ENCODE data around the gene ASAP2.

Gene ASAP2

DNA sequence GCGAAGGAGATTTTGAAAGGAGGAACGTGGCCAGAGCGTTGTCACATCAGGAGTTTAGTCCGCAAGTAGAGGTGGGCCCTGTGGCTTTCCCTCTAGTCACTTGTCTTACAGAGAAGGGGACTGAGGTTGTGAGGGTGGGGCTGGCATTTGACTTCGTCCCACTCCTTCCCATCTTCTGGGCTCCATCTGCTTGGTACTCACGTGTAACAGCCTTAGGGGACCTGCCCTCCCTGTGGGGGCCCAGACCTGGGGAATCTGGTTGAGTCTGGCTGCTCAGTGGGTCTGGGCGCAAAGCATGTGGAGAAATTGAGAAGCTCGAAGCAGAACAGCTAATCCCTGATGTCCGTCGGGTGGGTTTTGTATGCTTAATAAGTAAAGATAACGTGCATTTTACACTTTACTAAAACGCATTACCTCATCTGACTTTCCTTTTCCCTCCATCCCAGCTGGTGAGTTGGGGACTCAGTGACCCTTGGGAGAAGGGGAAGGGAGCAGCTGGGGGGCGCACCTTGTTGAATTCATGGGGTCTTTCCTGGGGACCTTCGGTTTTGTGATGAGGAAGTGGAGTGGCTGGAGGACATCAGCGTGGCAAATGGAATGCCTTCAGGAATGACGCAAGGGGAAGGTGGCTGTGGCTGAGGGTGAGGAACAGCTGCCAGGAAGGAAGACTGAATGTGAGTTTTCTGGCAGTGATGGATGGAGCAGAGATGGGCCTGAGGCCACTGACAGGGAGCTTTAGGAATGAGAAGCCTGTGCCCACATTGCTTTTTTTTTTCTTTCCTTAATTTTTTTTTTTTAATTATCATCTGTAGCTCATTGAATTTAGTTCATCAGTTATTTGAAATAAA is 44.8 kb downstream of the ASAP2 start:
- DNase-seq (ENCODE audit: insufficient read length, low spot score), result no peak
- FAIRE-seq, result no peak
- no peak for TF ChIP-seq SPI1 (IDR thresholded peaks at IDR 0.05; ENCODE audit: low read depth, low read length)
- TF ChIP-seq POLR2AphosphoS5 (IDR thresholded peaks at IDR 0.05; ENCODE audit: low read depth, low read length), result no peak
- no peak for TF ChIP-seq TAF1 (IDR thresholded peaks at IDR 0.05; ENCODE audit: low read depth, low read length)
- no peak for TF ChIP-seq PAX5 (IDR thresholded peaks at IDR 0.05; ENCODE audit: insufficient read depth, low read length, severe bottlenecking)
- TF ChIP-seq POLR2A (IDR thresholded peaks at IDR 0.05; ENCODE audit: low read depth, low read length), result no peak
- no peak for TF ChIP-seq POU2F2 (IDR thresholded peaks at IDR 0.05; ENCODE audit: low read depth, low read length)

DNA sequence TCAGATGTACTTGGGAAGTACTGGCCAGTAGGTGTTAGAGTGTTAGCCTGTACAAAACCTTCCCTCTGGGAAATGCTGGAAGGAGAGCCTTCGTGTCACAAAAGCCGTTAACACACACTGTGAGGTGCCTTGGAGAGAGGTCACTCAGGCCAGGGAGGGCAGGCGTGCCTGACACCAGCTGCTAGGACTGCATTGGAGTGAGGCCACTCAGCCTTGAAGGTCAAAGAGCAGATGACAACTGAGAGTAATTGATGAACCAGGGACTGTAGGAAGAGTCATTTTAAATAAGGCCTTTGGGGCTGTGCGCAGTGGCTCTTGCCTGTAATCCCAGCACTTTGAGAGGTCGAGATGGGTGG is 45.4 kb downstream of the ASAP2 start:
- no peak for FAIRE-seq

DNA sequence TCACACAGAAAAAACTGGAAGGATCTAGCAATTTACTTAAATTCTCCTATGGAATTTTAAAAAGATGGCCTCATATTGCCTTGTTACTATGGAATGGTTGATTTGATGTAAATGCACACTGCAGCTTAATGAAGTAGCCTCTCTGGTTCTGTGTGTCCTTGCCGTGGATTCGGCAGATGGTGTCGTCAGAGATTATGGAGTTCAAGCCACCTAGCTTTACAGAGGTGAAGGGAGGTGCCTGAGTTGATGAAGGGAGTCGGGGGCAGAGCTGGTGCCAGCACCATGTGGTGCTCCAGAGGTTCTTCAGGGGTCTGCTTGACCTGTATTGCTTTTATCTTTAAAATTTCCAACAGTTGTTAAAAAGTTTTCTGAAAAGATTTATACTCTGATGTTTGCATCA is 48.8 kb downstream of the ASAP2 start:
- no peak for DNase-seq (ENCODE audit: insufficient read length, low spot score)
- FAIRE-seq, result no peak
- no peak for TF ChIP-seq PAX5 (IDR thresholded peaks at IDR 0.05; ENCODE audit: insufficient read depth, low read length, severe bottlenecking)
- TF ChIP-seq POLR2A (IDR thresholded peaks at IDR 0.05; ENCODE audit: low read depth, low read length), result no peak
- TF ChIP-seq POLR2AphosphoS5 (IDR thresholded peaks at IDR 0.05; ENCODE audit: low read depth, low read length), result no peak
- no peak for TF ChIP-seq TAF1 (IDR thresholded peaks at IDR 0.05; ENCODE audit: low read depth, low read length)
- TF ChIP-seq POU2F2 (IDR thresholded peaks at IDR 0.05; ENCODE audit: low read depth, low read length), result no peak
- no peak for TF ChIP-seq SPI1 (IDR thresholded peaks at IDR 0.05; ENCODE audit: low read depth, low read length)

More for the DNA sequence above, 45.4 kb downstream of the ASAP2 start:
- TF ChIP-seq TAF1 (IDR thresholded peaks at IDR 0.05; ENCODE audit: low read depth, low read length) (no peak), POU2F2 (IDR thresholded peaks at IDR 0.05; ENCODE audit: low read depth, low read length) (no peak), POLR2AphosphoS5 (IDR thresholded peaks at IDR 0.05; ENCODE audit: low read depth, low read length) (no peak), SPI1 (IDR thresholded peaks at IDR 0.05; ENCODE audit: low read depth, low read length) (no peak), POLR2A (IDR thresholded peaks at IDR 0.05; ENCODE audit: low read depth, low read length) (no peak), PAX5 (IDR thresholded peaks at IDR 0.05; ENCODE audit: insufficient read depth, low read length, severe bottlenecking) (no peak)
- DNase-seq (ENCODE audit: insufficient read length, low spot score), result no peak

DNA sequence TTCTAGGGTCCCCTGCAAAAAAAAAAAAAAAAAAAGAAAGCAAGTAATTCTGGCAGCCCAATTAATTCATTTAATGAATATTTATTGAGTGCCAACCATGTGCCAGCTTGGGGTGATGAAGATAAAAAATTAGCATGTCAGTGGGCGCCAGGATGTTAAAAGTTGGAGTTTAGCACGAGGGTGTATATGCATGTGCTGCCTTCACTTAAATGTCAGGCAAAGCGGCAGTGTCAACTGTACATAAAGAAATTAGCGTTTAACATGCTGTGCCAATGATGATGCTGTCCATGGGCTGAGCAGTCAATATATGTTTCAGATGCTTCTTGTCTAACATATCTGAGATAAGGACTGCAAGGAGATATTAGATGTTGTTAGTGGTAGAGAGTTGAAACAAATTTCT is 49.5 kb downstream of the ASAP2 start:
- FAIRE-seq (no peak), DNase-seq (ENCODE audit: insufficient read length, low spot score) (no peak)
- TF ChIP-seq SPI1 (IDR thresholded peaks at IDR 0.05; ENCODE audit: low read depth, low read length), result no peak

DNA sequence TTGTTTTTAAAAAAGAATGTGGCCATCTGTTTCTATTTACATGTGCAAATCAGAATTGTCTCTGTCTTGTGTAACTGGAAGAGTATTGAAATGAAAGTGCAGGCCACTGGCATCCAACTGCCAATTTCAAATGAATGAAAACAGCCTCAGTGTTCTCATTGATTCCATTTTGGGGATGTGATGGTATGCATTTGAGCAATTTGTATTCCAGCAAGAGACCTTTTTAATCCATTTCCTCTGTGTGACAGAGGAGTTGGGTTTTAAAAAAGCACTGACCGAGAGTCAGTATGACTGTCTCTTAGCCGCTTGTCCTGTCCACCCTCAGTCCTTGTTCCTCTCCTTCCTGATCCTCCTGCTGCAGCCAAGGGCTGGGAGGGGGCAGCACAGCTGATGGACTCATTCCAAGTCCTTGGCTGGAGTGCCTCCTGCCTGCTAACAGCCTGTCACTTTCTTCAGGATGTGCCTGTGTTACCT is 50.0 kb downstream of the ASAP2 start:
- FAIRE-seq, result no peak
- no peak for DNase-seq (ENCODE audit: insufficient read length, low spot score)
- no peak for TF ChIP-seq POU2F2 (IDR thresholded peaks at IDR 0.05; ENCODE audit: low read depth, low read length)
- no peak for TF ChIP-seq SPI1 (IDR thresholded peaks at IDR 0.05; ENCODE audit: low read depth, low read length)
- TF ChIP-seq POLR2AphosphoS5 (IDR thresholded peaks at IDR 0.05; ENCODE audit: low read depth, low read length), result no peak
- no peak for TF ChIP-seq POLR2A (IDR thresholded peaks at IDR 0.05; ENCODE audit: low read depth, low read length)
- TF ChIP-seq TAF1 (IDR thresholded peaks at IDR 0.05; ENCODE audit: low read depth, low read length), result no peak
- no peak for TF ChIP-seq PAX5 (IDR thresholded peaks at IDR 0.05; ENCODE audit: insufficient read depth, low read length, severe bottlenecking)

DNA sequence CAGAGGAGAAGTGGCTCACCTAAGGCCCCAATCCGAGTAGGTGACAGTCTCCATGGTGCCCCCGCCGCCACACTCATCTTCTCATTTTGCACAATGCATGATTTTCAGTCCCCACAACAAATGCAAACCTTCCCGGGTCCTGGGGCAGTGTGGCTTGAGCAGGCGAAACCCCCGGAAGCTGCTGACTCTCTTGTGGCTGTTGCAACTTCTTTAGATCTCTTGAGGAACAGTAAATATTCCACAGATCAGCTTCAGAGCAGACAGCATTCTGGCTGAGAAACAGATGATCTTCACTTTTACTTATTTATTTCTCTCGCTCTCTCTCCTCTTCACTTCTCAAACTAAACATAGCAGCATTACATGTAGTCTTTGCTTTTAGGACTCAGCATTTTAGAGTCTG is 51.9 kb downstream of the ASAP2 start:
- DNase-seq (ENCODE audit: insufficient read length, low spot score) (no peak), FAIRE-seq (no peak)
- TF ChIP-seq TAF1 (IDR thresholded peaks at IDR 0.05; ENCODE audit: low read depth, low read length) (no peak), POU2F2 (IDR thresholded peaks at IDR 0.05; ENCODE audit: low read depth, low read length) (no peak), POLR2A (IDR thresholded peaks at IDR 0.05; ENCODE audit: low read depth, low read length) (no peak), SPI1 (IDR thresholded peaks at IDR 0.05; ENCODE audit: low read depth, low read length) (no peak), POLR2AphosphoS5 (IDR thresholded peaks at IDR 0.05; ENCODE audit: low read depth, low read length) (no peak)

DNA sequence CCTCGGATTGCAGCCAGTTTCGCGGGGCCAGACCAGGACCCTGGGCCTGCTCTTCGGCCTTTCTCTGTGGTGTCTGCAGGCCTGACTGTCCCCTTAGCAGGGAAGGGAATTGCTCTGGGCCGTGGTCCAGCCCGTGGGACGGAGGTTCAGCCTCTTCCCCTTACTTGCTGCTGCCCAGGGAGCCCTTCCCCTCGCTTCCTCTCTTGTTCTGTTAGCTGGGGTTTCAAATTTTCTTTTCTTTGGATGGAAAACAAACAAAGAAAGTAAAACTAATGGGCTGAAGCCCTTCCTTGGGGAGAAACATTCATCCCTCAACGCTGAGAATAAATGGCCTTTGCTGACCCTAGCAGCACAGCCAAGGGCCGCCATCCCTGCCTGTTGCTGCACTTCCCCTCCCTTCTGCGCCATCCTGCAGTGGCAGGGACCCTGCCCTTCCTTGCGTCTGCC is 52.4 kb downstream of the ASAP2 start:
- FAIRE-seq (no peak), DNase-seq (ENCODE audit: insufficient read length, low spot score) (no peak)
- no peak for TF ChIP-seq POU2F2 (IDR thresholded peaks at IDR 0.05; ENCODE audit: low read depth, low read length)
- TF ChIP-seq TAF1 (IDR thresholded peaks at IDR 0.05; ENCODE audit: low read depth, low read length), result no peak
- TF ChIP-seq POLR2A (IDR thresholded peaks at IDR 0.05; ENCODE audit: low read depth, low read length), result no peak
- no peak for TF ChIP-seq PAX5 (IDR thresholded peaks at IDR 0.05; ENCODE audit: insufficient read depth, low read length, severe bottlenecking)
- no peak for TF ChIP-seq POLR2AphosphoS5 (IDR thresholded peaks at IDR 0.05; ENCODE audit: low read depth, low read length)
- TF ChIP-seq SPI1 (IDR thresholded peaks at IDR 0.05; ENCODE audit: low read depth, low read length), result no peak

DNA sequence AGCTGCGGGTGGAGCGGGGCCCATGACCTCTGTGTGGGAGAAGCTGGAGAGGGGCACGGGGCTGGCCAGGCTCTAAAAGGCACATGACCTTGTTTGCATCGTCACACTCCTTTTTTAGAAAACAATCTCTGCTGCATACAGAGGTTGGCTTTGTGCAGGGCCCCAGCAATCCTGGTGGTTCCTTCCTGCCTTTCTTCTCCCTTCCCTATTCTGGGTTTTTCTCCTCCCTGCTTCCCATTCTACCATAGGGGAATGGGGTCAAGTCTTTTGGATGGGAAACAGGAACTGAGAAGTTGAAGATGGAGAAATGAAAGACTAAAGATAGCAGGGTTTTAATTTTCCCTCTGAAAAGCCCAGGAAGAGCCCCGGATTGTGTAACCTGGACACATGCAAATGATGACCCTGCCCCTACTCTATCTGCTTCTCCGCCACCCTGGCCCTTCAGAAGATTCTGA is 53.9 kb downstream of the ASAP2 start:
- TF ChIP-seq POLR2A (IDR thresholded peaks at IDR 0.05; ENCODE audit: low read depth, low read length) (no peak), TAF1 (IDR thresholded peaks at IDR 0.05; ENCODE audit: low read depth, low read length) (no peak), PAX5 (IDR thresholded peaks at IDR 0.05; ENCODE audit: insufficient read depth, low read length, severe bottlenecking) (no peak), POU2F2 (IDR thresholded peaks at IDR 0.05; ENCODE audit: low read depth, low read length) (no peak), POLR2AphosphoS5 (IDR thresholded peaks at IDR 0.05; ENCODE audit: low read depth, low read length) (no peak), SPI1 (IDR thresholded peaks at IDR 0.05; ENCODE audit: low read depth, low read length) (no peak)
- DNase-seq (ENCODE audit: insufficient read length, low spot score) (no peak), FAIRE-seq (no peak)

DNA sequence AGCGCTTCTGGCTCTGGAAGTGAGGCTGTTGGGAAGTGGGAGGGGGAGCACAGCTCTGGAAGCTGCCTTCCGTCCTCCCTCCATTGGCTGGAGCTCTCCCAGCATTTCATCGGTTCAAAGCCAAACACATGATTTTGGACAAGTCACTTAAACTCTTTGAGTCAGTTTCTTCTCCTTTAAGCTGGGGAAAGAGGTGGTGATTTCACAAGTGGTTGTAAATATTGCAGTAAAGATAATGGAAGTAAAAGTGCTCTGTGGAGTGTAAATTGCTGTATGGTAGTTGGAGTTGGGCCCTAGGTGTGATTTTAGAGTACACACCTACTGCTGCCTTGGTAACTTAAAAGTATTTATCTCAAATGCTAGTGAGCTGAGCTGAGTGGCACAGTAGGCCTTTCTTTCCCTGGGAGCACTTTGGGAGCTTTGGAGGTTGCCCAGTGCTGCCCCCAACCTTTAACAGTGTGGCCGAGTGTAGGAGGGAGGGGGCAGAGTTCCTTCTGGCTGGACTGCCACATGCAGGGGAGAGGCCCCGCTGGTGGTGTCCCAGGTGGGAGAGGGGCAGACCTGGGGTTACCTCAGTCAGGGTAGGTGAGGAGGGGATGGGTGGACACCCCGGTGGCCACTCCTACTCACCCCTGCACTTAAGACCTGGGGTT is 54.7 kb downstream of the ASAP2 start:
- FAIRE-seq (no peak), DNase-seq (ENCODE audit: insufficient read length, low spot score) (no peak)
- TF ChIP-seq SPI1 (IDR thresholded peaks at IDR 0.05; ENCODE audit: low read depth, low read length) (no peak), PAX5 (IDR thresholded peaks at IDR 0.05; ENCODE audit: insufficient read depth, low read length, severe bottlenecking) (no peak), TAF1 (IDR thresholded peaks at IDR 0.05; ENCODE audit: low read depth, low read length) (no peak), POLR2AphosphoS5 (IDR thresholded peaks at IDR 0.05; ENCODE audit: low read depth, low read length) (no peak), POLR2A (IDR thresholded peaks at IDR 0.05; ENCODE audit: low read depth, low read length) (no peak), POU2F2 (IDR thresholded peaks at IDR 0.05; ENCODE audit: low read depth, low read length) (no peak)
